Measurements from ENCODE around the gene CIB2. TPM values are rescaled to one million over a fixed set of nuclear protein-coding genes. Genes with fewer than 3 reads are reported as not detected.

The CIB2 gene
- total and polyA plus RNA-seq, 3 donors from 2014 or later, result 24.9 to 43.6 (median 34.3) TPM

GRCh38 chr15:78061963-78062427 lies 69.2 kb downstream of the CIB2 start:
- intact Hi-C loops (cut with DNase I; ENCODE audit: low total_unique reads), result loop anchor here (10.0 kb wide), 1 partner anchor 57 kb away; no protein-coding TSS in a partner anchor

GRCh38 chr15:78060232-78060631 lies 71.0 kb downstream of the CIB2 start:
- Histone ChIP-seq H3K4me3 (no peak overlapping the region), H3K36me3 (ENCODE audit: low read depth, missing control alignments) (no peaks in the 10 kb centered on the region), H3K27ac (peak overlapping the region; percentile 1 to 3), H3K27me3 (no peaks in the 10 kb centered on the region), H3K9me3 (no peaks in the 10 kb centered on the region), H3K4me1 (peaks cover 75% of the 10 kb centered on the region)
- intact Hi-C loops (cut with DNase I; ENCODE audit: low total_unique reads), result loop anchor here (10.0 kb wide), 1 partner anchor 55 kb away; no protein-coding TSS in a partner anchor
- TF ChIP-seq POLR2A (IDR thresholded peaks at IDR 0.05) (no peak), CTCF (IDR thresholded peaks at IDR 0.05) (no peak)
- DNase-seq, result no peak
- WGBS, 2 donors, result 86 to 88% methylated on average over 5 of the region's 5 CpGs

More at GRCh38 chr15:78061963-78062427, 69.2 kb downstream of the CIB2 start:
- peak; percentile 51 for DNase-seq
- no peak for TF ChIP-seq CTCF (IDR thresholded peaks at IDR 0.05)
- no peak for TF ChIP-seq POLR2A (IDR thresholded peaks at IDR 0.05)
- H3K27me3 ChIP-seq, result no peaks in the 10 kb centered on the region
- H3K4me1 ChIP-seq, result peaks cover 79% of the 10 kb centered on the region
- no peaks in the 10 kb centered on the region for H3K36me3 ChIP-seq (ENCODE audit: low read depth, missing control alignments)
- peak overlapping the region; percentile 31 for H3K27ac ChIP-seq
- no peaks in the 10 kb centered on the region for H3K9me3 ChIP-seq
- no peak overlapping the region for H3K4me3 ChIP-seq
- WGBS, 2 donors, result 10 to 34% methylated on average over 6 of the region's 6 CpGs

GRCh38 chr15:78059110-78059839 lies 72.0 kb downstream of the CIB2 start:
- DNase-seq, result no peak
- intact Hi-C loops (cut with DNase I; ENCODE audit: low total_unique reads), result no loop called here
- Histone ChIP-seq H3K36me3 (ENCODE audit: low read depth, missing control alignments) (no peaks in the 10 kb centered on the region), H3K4me1 (peaks cover 70% of the 10 kb centered on the region), H3K27me3 (no peaks in the 10 kb centered on the region), H3K27ac (peak overlapping the region; percentile 1 to 3), H3K4me3 (no peak overlapping the region), H3K9me3 (no peaks in the 10 kb centered on the region)
- TF ChIP-seq POLR2A (IDR thresholded peaks at IDR 0.05), result no peak
- no peak for TF ChIP-seq CTCF (IDR thresholded peaks at IDR 0.05)
- WGBS, 2 donors, result 78% methylated on average over 1 to 3 of the region's 3 CpGs

- no peak for TF ChIP-seq POLR2A (IDR thresholded peaks at IDR 0.05)
- Histone ChIP-seq H3K4me3 (no peak overlapping the region), H3K27me3 (no peaks in the 10 kb centered on the region), H3K4me1 (peaks cover 63% of the 10 kb centered on the region), H3K36me3 (ENCODE audit: low read depth, missing control alignments) (no peaks in the 10 kb centered on the region), H3K9me3 (no peaks in the 10 kb centered on the region), H3K27ac (peak overlapping the region in 1 of 2 donors; percentile 3)
- intact Hi-C loops (cut with DNase I; ENCODE audit: low total_unique reads), result no loop called here
- no peak for DNase-seq
- WGBS, 2 donors, result 82 to 84% methylated on average over 10 of the region's 10 CpGs
Measured at GRCh38 chr15:78058401-78058935, 72.8 kb downstream of the CIB2 start.

- intact Hi-C loops (cut with DNase I; ENCODE audit: low total_unique reads), result no loop called here
- no peaks in the 10 kb centered on the region for H3K9me3 ChIP-seq
- H3K4me3 ChIP-seq, result no peak overlapping the region
- no peak for TF ChIP-seq CTCF (IDR thresholded peaks at IDR 0.05)
- no peak for TF ChIP-seq POLR2A (IDR thresholded peaks at IDR 0.05)
- H3K4me1 ChIP-seq, result peaks cover 56% of the 10 kb centered on the region
- WGBS, 2 donors, result 61 to 62% methylated on average over 5 of the region's 5 CpGs
- peak overlapping the region in 1 of 2 donors; percentile 3 for H3K27ac ChIP-seq
- H3K36me3 ChIP-seq (ENCODE audit: low read depth, missing control alignments), result no peaks in the 10 kb centered on the region
- H3K27me3 ChIP-seq, result no peaks in the 10 kb centered on the region
- no peak for DNase-seq
Measured at GRCh38 chr15:78057803-78058202, 73.4 kb downstream of the CIB2 start.
